Measurements from ENCODE around the gene NDRG4.

Gene NDRG4

GRCh38 chr16:58507195-58507962, 7.4 kb downstream of the NDRG4 start:
- DNase-seq (ENCODE audit: insufficient read length, low spot score) (no peak), FAIRE-seq (no peak)
- no peak for TF ChIP-seq CTCF (IDR thresholded peaks at IDR 0.05; ENCODE audit: insufficient read depth, missing control alignments)

- TF ChIP-seq CTCF (IDR thresholded peaks at IDR 0.05; ENCODE audit: insufficient read depth, missing control alignments): no peak
- FAIRE-seq (no peak), DNase-seq (ENCODE audit: insufficient read length, low spot score) (no peak)
These were observed 8.2 kb downstream of the NDRG4 start for GRCh38 chr16:58507963-58508670.

GRCh38 chr16:58508671-58509251, 8.8 kb downstream of the NDRG4 start:
- FAIRE-seq (no peak), DNase-seq (ENCODE audit: insufficient read length, low spot score) (no peak)
- TF ChIP-seq CTCF (IDR thresholded peaks at IDR 0.05; ENCODE audit: insufficient read depth, missing control alignments): no peak

- FAIRE-seq: no peak
- no peak for TF ChIP-seq CTCF (IDR thresholded peaks at IDR 0.05; ENCODE audit: insufficient read depth, missing control alignments)
These were observed 9.5 kb downstream of the NDRG4 start for GRCh38 chr16:58509256-58510096.

GRCh38 chr16:58510097-58510775, 10.3 kb downstream of the NDRG4 start:
- no peak for FAIRE-seq
- TF ChIP-seq CTCF (IDR thresholded peaks at IDR 0.05; ENCODE audit: insufficient read depth, missing control alignments): no peak
- no peak for DNase-seq (ENCODE audit: insufficient read length, low spot score)

More at GRCh38 chr16:58509256-58510096, 9.5 kb downstream of the NDRG4 start:
- no peak for DNase-seq (ENCODE audit: insufficient read length, low spot score)

- DNase-seq (ENCODE audit: insufficient read length, low spot score): no peak
- FAIRE-seq: no peak
- TF ChIP-seq CTCF (IDR thresholded peaks at IDR 0.05; ENCODE audit: insufficient read depth, missing control alignments): no peak
These were observed 11.1 kb downstream of the NDRG4 start for GRCh38 chr16:58510776-58511628.
